ENCODE data around the gene ENDOG. TPM values are rescaled to one million over a fixed set of nuclear protein-coding genes. Genes with fewer than 3 reads are reported as not detected.

Gene ENDOG
- total and polyA plus RNA-seq, 2 donors (not counting 1 experiment from before 2014, with no cell fraction given) = 5.2 to 15.5 TPM

DNA sequence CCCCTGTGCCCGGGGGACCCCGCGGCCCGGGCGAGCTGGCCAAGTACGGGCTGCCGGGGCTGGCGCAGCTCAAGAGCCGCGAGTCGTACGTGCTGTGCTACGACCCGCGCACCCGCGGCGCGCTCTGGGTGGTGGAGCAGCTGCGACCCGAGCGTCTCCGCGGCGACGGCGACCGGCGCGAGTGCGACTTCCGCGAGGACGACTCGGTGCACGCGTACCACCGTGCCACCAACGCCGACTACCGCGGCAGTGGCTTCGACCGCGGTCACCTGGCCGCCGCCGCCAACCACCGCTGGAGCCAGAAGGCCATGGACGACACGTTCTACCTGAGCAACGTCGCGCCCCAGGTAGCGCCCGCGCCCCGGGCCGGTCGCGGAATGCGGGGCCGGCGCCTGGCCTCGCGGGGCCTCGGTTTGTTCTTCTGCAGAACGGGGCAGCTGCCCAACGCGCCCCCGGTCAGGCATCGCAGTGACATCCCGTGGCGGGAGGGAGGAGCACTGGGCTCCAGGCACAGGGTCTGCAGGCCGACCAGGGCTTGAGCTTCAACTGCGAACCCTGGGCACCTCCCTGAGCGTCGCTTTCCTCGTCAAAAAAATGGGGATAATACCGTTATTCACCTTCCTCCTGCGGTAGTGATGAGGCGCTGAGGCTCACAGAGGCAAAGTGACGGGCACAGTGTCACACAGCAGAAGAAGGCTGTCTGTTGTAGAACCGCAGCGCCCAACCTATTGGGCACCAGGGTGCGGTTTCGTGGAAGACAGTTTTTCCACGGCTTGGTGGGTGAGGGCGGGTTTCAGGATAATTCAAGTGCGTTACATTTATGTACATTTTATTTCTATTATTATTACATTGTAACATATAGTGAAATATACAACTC is 777 bp downstream of the ENDOG start:
- H3K9me3 ChIP-seq (ENCODE audit: control insufficient read depth, insufficient read depth, low read depth, low read length) = no peaks in the 10 kb centered on the region
- H4K20me1 ChIP-seq (ENCODE audit: control insufficient read depth, extremely low read depth, insufficient read depth, low read length) = no peaks in the 10 kb centered on the region
- peaks cover 7% of the 10 kb centered on the region for H3K4me1 ChIP-seq (ENCODE audit: control insufficient read depth, extremely low read depth, insufficient read depth, low read length)
- DNase-seq (ENCODE audit: low read depth in 2 of 2) = no peak
- no peaks in the 10 kb centered on the region for H3K27me3 ChIP-seq (ENCODE audit: control insufficient read depth, insufficient read depth, low read length)
- peak overlapping the region; percentile 43 to 65 (median 62) for H3K4me3 ChIP-seq (replicated peaks in 1 of 4; ENCODE audit: control extremely low read depth in 1 of 4, insufficient read depth in 1 of 4, low read depth in 3 of 4, low read length in 4 of 4)
- H3K27ac ChIP-seq (ENCODE audit: insufficient read depth, low read length) = peak overlapping the region; percentile 67
- H3K4me2 ChIP-seq (ENCODE audit: extremely low read depth, insufficient read depth, low read length) = peak overlapping the region; percentile 79
- TF ChIP-seq EZH2 (IDR thresholded peaks at IDR 0.05; ENCODE audit: low read length, missing control alignments) = no peak
- TF ChIP-seq, protein P1, sequence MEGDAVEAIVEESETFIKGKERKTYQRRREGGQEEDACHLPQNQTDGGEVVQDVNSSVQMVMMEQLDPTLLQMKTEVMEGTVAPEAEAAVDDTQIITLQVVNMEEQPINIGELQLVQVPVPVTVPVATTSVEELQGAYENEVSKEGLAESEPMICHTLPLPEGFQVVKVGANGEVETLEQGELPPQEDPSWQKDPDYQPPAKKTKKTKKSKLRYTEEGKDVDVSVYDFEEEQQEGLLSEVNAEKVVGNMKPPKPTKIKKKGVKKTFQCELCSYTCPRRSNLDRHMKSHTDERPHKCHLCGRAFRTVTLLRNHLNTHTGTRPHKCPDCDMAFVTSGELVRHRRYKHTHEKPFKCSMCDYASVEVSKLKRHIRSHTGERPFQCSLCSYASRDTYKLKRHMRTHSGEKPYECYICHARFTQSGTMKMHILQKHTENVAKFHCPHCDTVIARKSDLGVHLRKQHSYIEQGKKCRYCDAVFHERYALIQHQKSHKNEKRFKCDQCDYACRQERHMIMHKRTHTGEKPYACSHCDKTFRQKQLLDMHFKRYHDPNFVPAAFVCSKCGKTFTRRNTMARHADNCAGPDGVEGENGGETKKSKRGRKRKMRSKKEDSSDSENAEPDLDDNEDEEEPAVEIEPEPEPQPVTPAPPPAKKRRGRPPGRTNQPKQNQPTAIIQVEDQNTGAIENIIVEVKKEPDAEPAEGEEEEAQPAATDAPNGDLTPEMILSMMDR (conservative IDR thresholded peaks at IDR 0.05 in 1 of 2, IDR thresholded peaks at IDR 0.05 in 1 of 2; ENCODE audit: low read depth in 1 of 2, low read length in 2 of 2) = no peak
- peak overlapping the region; percentile 59 for H2AFZ ChIP-seq (ENCODE audit: low read length)
- H3K79me2 ChIP-seq (ENCODE audit: control insufficient read depth, insufficient read depth, low read length) = peaks cover 2% of the 10 kb centered on the region
- H3K9ac ChIP-seq (ENCODE audit: insufficient read depth, low read length) = peak overlapping the region; percentile 77
- H3K36me3 ChIP-seq (ENCODE audit: control insufficient read depth, insufficient read depth, low read length) = peaks cover 18% of the 10 kb centered on the region

DNA sequence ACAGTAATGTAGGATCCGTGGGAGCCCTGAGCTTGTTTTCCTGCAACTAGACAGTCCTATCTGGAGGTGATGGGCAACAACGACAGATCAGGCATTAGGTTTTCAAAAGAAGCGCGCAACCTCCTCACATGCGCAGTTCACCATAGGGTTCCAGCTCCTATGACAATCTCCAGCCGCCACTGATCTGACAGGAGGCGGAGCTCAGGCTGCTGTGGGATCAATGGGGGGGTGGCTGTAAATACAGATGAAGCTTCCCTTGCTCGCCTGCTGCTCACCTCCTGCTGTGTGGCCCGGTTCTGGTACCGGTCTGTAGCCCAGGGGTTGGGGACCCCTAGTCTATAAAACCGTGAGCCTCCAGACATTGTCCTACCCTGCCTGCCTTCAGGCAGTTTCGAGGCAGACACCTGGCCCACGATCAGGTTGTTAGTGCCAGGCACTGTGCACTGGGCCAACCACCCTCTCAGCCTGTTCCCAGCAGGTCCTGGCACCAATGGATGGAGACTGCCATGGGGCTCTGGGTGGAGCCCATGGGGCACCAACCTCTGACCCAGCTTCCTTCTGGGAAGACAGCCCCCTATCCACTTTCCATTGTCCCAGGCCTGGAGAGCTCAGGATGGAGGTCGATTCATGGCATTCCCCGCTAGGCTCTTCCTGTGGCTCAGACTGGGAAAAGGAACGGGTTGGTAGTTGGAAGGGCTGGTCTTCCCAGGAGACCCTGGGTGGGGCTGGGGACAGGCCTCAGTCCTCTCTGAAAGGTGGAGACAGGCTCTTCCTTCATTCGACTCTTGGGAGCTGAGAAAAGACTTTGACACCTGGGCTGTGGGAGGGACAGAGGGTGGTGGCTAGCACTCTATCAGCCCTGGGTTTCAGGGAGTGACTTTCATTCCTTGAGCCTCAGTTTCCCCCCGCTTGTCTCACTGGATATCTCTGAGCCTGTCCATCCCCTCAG is 1.7 kb downstream of the ENDOG start:
- peak in 1 of 2 donors; percentile 8 for DNase-seq (ENCODE audit: low read depth in 2 of 2)
- no peaks in the 10 kb centered on the region for H3K27me3 ChIP-seq (ENCODE audit: control insufficient read depth, insufficient read depth, low read length)
- no peak overlapping the region for H2AFZ ChIP-seq (ENCODE audit: low read length)
- H3K9ac ChIP-seq (ENCODE audit: insufficient read depth, low read length) = no peak overlapping the region
- H3K36me3 ChIP-seq (ENCODE audit: control insufficient read depth, insufficient read depth, low read length) = peaks cover 18% of the 10 kb centered on the region
- TF ChIP-seq, protein P1 (conservative IDR thresholded peaks at IDR 0.05 in 1 of 2, IDR thresholded peaks at IDR 0.05 in 1 of 2; ENCODE audit: low read depth in 1 of 2, low read length in 2 of 2) = no peak
- TF ChIP-seq EZH2 (IDR thresholded peaks at IDR 0.05; ENCODE audit: low read length, missing control alignments) = no peak
- peak overlapping the region in 1 of 4 experiments; percentile 64 for H3K4me3 ChIP-seq (replicated peaks in 1 of 4; ENCODE audit: control extremely low read depth in 1 of 4, insufficient read depth in 1 of 4, low read depth in 3 of 4, low read length in 4 of 4)
- H3K4me2 ChIP-seq (ENCODE audit: extremely low read depth, insufficient read depth, low read length) = peak overlapping the region; percentile 79
- H3K4me1 ChIP-seq (ENCODE audit: control insufficient read depth, extremely low read depth, insufficient read depth, low read length) = peaks cover 7% of the 10 kb centered on the region
- no peak overlapping the region for H3K27ac ChIP-seq (ENCODE audit: insufficient read depth, low read length)
- no peaks in the 10 kb centered on the region for H4K20me1 ChIP-seq (ENCODE audit: control insufficient read depth, extremely low read depth, insufficient read depth, low read length)
- H3K9me3 ChIP-seq (ENCODE audit: control insufficient read depth, insufficient read depth, low read depth, low read length) = no peaks in the 10 kb centered on the region
- H3K79me2 ChIP-seq (ENCODE audit: control insufficient read depth, insufficient read depth, low read length) = peaks cover 2% of the 10 kb centered on the region
